Measurements from ENCODE around the gene MCM9.
"Not testable (repeated sequence)": the region's sequence is repeated elsewhere in the genome, so short reads cannot be mapped to it uniquely, and the experiment has no call there.

Gene MCM9

DNA sequence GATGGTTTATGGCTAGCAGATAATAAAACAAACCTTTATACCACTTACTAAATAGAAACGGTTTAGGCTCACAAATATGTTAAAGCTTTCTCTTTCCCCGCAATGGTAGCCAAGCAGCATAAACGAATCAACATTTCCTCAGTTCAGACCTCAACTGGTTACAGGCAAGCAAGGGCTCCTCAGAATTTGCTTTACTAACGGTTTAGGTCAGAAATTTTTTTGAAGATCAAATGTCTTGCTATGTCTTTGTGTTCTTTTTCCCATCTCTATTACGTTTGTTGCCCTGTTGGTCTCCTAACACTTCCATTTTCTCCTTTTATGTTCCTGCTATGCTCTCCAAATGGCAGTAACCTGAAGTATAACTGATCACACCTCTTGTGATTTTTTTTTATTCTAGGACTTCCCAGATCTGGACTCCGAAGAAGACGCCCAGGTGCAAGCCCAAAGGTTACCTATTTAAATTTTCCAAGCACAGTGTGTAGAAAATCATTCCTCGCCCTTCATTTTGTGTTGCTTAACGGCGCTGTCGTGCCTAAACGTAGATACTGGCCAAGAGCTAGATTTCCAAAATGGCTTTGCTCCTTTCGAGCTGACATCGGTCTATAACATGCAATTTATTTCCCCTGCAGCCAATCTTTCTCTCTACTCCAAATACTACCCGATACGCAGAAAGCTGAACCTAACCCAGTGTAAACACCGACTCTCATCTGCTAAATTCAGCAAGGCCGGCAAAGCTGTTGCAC, 41.7 kb downstream of the MCM9 start:
- no peak for FAIRE-seq

GRCh38 chr6:118892355-118892991, 42.5 kb downstream of the MCM9 start:
- no peak for FAIRE-seq

- FAIRE-seq = no peak
Observed at GRCh38 chr6:118890997-118891790, 43.8 kb downstream of the MCM9 start.

DNA sequence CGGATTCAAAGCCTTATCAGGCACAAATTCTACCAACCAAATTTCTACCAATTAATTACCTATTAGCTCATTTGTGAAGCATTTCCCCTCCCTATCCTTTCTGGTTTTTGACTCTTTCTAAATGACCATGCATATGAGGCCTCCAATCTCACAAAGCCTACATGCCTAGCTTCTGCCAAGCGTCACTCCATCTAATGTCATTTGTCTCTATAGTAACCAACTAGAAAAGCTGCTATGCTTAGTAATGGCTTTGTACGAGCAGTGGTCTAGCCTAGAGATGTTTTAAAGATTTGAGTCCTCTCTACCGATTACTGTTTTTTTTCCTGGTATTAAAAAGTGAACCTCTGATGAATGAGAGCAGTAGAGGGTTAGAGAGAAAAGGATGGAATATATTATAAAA, 45.8 kb downstream of the MCM9 start:
- FAIRE-seq = no peak

DNA sequence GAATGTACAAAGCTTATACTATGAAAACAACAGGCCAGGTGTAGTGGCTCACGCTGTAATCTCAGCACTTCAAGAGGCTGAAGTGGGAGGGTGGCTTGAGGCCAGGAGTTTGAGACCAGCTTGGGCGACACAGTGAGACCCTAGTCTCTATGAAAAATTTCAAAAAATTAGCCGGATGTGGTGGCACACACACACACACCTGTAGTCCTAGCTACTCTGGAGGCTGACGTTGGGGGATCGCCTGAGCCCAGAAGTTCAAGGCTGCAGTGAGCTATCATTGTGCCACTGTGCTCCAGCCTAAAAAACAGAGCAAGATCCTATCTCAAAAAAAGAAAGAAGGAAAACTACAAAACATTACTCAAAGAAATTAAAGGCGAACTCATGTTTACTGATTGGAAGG, 48.3 kb downstream of the MCM9 start:
- FAIRE-seq = no peak

GRCh38 chr6:118882314-118882905, 52.5 kb downstream of the MCM9 start:
- no peak for FAIRE-seq

DNA sequence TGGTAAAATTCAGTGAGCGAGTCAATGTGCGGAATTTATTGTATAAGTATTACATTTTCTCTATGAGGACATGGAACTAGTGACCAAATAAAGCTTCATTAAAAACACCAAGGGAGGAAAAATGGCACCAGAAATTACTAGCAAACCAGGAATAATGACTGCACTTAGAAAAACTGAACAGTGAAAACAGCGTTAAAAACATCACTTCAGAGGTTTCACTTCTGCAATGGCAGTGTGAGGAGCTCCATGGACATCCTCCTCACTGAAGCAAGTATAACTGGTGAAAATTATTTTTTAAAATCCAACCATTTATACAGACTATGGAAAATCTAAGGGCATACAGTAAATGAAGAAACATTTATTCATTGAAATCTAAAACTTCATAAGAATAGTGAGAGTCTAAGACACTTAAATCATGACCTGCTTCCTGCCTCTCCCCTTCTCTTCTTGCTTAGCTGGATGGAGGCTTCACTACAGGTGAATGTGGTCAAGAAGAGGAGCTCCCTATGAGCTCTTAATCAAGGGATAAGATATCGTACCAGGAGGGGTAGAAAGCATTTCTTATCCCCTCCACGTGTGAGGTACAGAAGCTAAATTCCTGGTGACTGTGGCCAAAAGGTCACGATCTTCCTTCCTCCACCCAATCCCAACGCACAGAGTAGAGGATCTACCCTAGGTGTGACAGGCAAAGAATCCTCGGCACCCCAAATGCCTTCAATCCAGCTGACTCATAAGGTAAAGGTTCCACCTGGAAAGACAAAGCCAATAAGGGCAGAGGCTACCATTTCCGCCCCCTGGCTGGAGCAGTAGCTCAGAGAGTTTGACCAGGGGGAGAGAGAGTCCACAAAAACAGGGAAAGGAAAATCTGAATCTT, 53.3 kb downstream of the MCM9 start:
- FAIRE-seq = no peak

GRCh38 chr6:118877806-118878205, 57.2 kb downstream of the MCM9 start:
- no peak for FAIRE-seq

GRCh38 chr6:118876814-118877213, 58.1 kb downstream of the MCM9 start:
- no peak for FAIRE-seq

GRCh38 chr6:118876198-118876597, 58.8 kb downstream of the MCM9 start:
- no peak for FAIRE-seq

- FAIRE-seq = no peak
Observed at GRCh38 chr6:118875672-118876071, 59.3 kb downstream of the MCM9 start.

DNA sequence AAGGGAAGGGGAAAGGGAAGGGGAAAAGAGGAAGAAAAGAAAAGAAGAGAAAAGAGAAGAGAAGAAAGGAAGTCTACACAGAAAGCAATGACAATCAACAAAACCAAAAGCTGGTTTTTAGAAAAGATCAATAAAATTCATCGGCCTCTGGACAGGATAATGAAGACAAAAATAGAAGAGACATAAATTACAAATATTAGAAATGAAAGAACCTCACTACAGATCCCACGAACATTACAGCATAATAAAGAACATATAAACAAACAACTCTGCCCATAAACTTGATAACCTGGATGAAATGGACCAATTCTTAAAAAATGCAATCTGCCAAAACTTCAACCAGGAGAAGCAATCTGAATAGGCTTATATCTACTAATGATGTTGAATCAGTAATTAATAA, 61.7 kb downstream of the MCM9 start:
- no peak for FAIRE-seq

GRCh38 chr6:118872726-118873125, 62.2 kb downstream of the MCM9 start:
- no peak for FAIRE-seq

- FAIRE-seq = no peak
Observed at GRCh38 chr6:118872318-118872717, 62.6 kb downstream of the MCM9 start.

DNA sequence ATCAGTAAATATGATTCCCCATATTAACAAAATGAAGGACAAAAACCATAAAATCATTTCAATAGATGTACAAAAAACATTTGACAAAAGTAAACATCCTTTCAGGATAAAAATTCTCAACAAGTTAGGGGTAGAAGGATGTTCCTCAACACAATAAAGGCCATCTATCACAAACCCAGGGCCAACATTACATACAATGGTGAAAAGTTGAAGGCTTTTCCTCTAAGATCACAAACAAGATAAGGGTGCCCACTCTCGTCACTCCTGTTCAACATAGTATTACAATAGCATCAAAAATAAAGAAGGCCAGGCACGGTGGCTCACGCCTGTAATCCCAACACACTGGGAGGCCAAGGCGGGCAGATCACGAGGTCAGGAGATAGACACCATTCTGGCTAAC, 63.6 kb downstream of the MCM9 start:
- no peak for FAIRE-seq

DNA sequence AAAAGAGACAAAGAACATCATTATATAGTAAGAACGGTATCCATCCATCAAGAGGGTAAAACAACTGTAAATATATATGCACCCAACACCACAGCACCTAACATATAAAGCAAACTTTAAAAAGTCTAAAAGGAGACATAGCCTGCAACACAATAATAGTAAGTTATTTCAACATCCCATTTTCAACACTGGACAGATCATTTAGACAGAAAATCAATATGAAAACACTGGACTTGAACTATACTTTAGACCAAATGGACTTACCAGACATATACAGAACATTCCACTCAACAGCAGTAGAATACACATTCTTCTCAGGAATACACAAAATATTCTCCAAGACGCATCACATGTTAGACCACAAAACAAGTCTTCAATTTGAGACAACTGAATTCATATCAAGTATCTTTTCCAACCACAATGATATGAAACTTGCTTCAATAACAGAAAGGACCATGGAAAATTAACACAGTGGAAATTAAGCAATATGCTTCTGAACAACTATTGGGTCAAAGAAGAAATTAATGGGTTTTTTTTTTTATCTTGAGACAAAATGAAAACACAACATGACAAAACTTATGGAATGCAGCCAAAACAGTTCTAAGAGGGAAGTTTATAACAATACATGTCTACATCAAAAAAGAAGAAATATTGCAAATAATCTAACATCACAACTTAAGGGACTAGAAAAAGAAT, 64.9 kb downstream of the MCM9 start:
- FAIRE-seq = no peak

GRCh38 chr6:118869350-118869749, 65.6 kb downstream of the MCM9 start:
- no peak for FAIRE-seq

GRCh38 chr6:118868901-118869300, 66.1 kb downstream of the MCM9 start:
- not testable (repeated sequence) for FAIRE-seq

- FAIRE-seq = no peak
Observed at GRCh38 chr6:118867181-118867580, 67.8 kb downstream of the MCM9 start.

DNA sequence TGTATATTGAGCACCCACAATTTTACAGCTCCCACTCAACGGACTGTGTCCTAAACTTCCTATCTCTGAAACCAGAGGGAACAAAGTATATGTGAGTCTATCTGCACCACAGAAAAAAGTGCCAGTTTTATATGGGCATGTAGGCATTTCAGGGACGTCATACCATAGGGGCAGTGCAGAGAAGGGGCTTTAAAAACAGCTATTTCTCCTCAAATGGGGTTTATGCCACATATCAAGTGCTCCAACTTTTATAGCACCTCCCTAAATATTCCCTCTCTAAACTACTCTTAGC, 69.9 kb downstream of the MCM9 start:
- FAIRE-seq = no peak

GRCh38 chr6:118864341-118865099, 70.4 kb downstream of the MCM9 start:
- FAIRE-seq = no peak

Data from G401.6 (cell line).